GM21825 (cell line): Measurements from ENCODE around the gene PRR3.
A peak's percentile ranks its signal among the peaks of the same experiment; 100 is the strongest.
"Not testable (repeated sequence)": the region's sequence is repeated elsewhere in the genome, so short reads cannot be mapped to it uniquely, and the experiment has no call there.

ENCODE experiments used
- ATAC-seq: cut with Tn5 transposase; IDR thresholded peaks from one replicate; pipeline ENCODE4 v1.9.1; 2021; ENCODE audit warnings: mild to moderate bottlenecking, moderate library complexity; ENCODE audit not compliant: unreplicated experiment

PRR3 gene

DNA sequence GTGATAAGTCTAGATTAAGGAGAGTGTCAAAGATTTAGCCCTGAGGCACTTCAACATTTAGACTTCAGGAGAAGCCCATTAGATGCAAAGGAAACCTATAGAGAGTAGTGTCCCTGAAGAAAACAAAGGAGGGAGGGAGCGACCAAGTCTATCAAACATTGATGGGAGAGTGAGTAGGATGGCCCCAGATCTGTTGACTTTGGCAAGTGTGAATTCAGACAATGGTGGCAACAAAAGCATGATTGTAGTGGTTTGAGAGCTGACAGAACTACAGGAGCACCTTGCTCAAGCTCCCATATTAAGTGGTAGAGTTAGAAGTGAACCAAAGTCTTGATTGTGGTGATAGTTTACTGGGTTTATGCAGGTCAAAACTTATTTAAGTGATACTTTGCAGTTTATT is 13.2 kb downstream of the PRR3 start:
- no peak for ATAC-seq

DNA sequence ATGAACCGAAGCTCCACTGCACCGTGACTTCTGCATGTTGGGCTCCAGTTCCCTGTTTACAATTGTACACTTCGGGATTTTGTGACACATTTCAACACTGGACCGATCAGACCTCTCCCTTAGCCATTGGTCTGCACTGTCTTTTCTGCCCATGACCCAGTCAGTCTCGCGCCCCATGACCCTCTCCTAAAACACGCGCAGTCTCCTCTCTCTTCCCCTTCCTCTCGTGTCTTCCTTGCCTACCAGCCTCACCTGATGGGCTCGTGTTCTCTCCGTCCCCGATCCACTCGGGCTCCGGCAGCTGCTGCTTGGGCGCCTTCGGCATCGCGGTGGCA is 13.6 kb downstream of the PRR3 start:
- ATAC-seq: peak; percentile 17

DNA sequence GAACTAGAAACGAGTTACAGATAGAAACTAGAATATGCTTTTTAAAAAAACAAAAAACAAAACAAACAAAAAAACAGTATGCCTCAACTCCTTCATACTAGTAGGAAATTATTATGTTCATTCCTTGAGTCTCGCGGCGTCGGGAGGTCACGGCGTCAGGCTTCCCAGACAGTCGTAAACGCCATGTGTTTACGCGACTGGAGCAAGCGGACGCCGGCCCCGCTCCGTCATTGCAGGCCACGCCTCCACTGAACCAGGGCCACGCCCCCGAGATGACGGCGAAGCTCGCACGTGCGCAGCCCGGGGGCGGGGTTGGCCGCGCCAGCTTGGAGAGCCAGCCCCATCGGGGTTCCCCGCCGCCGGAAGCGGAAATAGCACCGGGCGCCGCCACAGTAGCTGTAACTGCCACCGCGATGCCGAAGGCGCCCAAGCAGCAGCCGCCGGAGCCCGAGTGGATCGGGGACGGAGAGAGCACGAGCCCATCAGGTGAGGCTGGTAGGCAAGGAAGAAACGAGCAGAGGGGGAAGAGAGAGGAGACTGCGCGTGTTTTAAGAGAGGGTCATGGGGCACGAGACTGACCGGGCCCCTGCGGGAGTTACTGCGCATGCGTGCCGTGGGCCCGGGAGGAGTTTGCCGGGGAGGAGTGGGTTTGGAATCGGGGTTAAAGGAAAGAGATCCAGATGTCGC is 14.1 kb downstream of the PRR3 start, which contains the start of gene ABCF1:
TSS of gene ABCF1 (plus strand) at position 368 of the 687 bp plus-strand sequence. CDS start at position 414, 46 bp downstream.
- peak; percentile 96 for ATAC-seq

DNA sequence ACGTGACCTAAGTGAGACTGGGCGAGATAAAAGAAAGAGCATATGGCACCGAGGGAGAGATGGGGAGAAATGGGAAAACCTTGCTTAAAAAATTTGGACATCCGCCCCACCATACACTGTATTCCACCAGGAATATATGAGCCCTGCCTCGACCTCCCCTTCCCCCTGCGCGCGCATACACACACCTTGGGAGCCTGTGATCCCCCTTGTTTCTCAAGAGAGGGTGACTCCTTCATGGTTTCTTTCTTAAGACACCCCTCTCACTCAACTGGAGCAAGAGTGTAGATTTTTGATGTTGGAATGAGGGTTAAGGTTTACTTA is 14.6 kb downstream of the PRR3 start:
- ATAC-seq: no peak

DNA sequence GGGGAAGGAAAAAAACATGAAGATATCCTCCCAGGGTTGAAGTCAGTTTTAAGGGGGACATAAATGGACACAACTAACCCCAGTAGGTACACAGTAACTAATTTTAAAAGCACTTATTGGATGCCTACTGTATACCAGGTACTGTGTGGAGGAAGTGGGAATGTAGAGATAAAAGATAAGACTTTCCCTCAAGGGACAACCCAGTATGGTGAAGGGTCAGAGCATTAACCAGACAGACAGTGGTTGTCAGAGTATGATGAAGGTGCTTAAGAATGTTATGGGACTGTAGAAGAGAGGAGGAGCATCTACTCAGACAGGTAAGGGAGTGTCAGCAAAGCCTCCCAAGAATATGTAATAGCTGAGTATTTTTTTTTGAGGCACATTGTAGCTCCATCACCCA is 15.1 kb downstream of the PRR3 start:
- no peak for ATAC-seq

DNA sequence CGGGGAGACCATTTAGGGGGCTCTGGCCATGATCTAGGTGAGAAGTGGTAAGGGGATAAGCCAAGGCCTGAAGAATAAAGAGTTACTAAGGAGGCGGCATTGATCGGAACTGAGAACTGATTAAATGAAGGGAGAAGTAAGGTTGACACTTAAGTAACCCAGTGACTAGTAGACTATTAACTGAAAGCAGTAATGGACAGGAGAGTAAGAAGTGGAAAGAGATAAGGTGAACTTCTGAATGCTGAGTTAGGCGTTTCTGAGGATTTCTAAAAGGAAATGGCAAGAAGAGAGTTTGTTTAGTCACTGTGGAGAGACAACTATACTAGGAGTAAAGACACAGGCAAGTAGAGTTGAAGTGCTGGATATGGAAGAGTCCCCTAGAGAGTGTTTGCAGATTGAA is 16.0 kb downstream of the PRR3 start:
- no peak for ATAC-seq

DNA sequence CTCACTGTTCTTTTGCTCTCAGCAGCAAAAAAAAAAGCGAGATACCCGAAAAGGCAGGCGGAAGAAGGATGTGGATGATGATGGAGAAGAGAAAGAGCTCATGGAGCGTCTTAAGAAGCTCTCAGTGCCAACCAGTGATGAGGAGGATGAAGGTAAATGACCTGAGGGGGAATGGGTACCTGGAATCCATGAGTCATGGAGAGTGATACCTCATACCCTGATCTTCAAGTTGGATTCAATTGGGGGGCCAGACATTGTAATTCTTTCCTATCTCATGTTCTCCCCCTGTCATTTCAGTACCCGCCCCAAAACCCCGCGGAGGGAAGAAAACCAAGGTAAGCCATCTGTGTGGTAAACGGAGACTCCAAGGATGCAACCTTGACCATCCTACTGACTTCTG is 21.0 kb downstream of the PRR3 start:
- ATAC-seq: no peak

DNA sequence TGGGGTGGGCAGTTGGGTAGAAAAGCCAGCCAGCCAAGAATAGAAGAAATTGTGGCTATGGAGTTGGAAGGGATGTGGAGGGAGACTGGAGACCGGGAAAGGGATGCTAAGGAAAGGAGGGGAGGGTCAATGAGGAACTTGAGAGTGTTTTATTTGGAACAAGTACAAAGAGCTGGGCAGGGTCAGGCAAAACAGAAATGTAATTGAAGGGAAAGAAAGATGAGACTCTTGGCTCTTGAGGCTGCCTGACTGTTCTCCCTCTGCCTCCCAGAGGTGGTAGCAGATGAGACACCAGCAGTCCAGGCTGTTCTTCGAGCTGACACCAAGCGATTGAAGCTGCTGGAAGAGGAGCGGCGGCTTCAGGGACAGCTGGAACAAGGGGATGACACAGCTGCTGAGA is 26.8 kb downstream of the PRR3 start:
- no peak for ATAC-seq

DNA sequence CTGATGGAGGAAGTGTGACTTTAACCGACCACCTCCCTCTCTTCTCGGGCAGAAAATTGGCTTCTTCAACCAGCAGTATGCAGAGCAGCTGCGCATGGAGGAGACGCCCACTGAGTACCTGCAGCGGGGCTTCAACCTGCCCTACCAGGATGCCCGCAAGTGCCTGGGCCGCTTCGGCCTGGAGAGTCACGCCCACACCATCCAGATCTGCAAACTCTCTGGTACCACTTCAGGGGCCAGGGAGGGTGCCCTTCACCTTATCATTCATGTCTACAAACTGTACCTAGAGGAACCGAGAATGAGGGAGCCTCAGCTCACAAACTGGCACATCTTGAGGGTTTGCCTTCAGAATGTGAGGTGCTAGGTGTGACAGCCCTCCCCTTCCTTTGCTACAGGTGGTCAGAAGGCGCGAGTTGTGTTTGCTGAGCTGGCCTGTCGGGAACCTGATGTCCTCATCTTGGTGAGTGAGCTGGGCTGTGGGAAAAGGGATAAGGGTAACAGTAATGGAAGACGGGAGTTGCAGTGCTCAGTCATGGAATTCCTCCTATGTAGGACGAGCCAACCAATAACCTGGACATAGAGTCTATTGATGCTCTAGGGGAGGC is 32.8 kb downstream of the PRR3 start:
- ATAC-seq: no peak

DNA sequence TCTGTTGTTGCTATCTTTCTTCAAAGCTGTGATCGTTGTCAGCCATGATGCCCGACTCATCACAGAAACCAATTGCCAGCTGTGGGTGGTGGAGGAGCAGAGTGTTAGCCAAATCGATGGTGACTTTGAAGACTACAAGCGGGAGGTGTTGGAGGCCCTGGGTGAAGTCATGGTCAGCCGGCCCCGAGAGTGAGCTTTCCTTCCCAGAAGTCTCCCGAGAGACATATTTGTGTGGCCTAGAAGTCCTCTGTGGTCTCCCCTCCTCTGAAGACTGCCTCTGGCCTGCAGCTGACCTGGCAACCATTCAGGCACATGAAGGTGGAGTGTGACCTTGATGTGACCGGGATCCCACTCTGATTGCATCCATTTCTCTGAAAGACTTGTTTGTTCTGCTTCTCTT is 33.4 kb downstream of the PRR3 start:
- ATAC-seq: no peak

DNA sequence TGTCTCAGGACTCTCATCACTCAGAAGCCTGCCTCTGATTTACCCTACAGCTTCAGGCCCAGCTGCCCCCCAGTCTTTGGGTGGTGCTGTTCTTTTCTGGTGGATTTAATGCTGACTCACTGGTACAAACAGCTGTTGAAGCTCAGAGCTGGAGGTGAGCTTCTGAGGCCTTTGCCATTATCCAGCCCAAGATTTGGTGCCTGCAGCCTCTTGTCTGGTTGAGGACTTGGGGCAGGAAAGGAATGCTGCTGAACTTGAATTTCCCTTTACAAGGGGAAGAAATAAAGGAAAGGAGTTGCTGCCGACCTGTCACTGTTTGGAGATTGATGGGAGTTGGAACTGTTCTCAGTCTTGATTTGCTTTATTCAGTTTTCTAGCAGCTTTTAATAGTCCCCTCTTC is 33.9 kb downstream of the PRR3 start:
- ATAC-seq: no peak

DNA sequence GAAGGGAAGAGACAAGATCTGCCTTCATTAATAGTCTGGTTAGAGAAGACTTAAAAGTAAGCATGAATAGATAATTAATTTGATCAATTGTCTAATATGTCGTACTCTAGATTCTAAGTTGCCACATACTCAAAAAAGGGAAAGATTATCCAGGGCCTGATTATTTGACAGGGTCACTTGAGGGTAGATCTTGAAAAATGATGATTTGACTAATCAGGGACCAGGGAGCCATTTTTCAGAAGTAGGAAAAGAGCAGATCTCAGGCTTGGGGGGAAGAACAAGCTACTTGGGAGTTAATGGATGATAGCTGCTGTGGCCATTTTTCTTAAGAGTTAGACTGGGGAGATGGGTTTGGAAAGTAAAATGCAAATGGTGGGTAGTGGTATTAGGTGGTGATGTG is 35.2 kb downstream of the PRR3 start:
- no peak for ATAC-seq

DNA sequence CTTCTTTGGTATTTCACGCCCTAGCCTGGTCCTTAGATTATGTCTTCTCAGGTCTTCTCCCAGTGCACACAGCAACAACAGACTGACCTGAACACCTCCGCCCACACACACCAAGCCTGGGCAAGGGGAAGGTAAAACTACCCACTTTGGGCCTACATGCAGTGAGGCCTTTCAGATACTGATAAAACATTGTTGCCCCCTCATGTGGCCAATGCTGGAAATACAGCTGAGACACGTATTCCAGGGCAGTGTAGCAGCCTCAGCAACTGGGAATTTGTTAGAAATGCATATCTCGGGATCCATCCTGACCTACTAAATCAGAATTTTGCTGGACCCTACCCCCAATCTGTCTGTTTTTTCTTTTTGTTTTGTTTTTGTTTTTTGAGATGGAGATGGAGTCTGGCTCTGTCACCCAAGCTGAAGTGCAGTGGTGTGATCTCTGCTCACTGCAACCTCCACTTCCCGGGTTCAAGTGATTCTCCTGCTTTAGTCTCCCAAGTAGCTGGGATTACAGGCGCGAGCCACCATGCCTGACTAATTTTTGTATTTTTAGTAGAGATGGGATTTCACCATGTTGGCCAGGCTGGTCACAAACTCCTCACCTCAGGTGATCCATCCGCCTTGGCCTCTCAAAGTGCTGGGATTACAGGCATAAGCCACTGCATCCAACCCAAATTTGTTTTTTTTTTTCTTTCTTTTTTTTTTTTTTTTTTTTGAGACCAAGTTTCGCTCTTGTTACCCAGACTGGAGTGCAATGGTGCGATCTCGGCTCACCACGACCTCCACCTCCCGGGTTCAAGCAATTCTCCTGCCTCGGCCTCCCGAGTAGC is 40.4 kb downstream of the PRR3 start:
- not testable (repeated sequence) for ATAC-seq

DNA sequence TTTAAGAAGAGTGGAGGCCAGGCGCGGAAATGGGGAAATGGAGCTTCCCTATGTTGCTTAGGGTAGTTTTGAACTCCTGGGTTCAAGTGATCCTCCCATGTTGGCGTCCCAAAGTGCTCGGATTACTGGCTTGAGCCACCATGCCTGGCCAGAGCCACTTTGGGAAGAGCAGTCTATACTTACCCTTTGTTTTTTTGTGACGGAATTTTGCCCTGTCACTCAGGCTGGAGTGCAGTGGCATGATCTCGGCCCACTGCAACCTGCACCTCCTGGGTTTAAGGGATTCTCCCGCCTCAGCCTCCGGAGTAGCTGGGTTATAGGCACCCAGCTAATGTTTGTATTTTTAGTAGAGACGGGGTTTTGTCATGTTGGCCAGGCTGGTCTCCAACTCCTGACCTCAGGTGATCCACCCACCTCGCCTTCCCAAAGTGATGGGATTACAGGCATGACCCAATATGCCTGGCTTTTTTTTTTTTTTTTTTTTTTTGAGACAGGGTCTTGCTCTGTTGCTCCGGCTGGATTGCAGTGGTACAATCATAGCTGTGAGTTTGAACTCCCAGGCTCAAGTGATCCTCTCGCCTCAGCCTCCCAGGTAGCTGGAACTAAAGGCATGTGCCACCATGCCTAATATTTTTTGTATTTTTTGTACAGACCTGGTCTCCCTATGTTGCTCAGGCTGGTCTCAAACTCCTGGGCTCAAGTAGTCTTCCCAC is 42.0 kb downstream of the PRR3 start:
- ATAC-seq: no peak

DNA sequence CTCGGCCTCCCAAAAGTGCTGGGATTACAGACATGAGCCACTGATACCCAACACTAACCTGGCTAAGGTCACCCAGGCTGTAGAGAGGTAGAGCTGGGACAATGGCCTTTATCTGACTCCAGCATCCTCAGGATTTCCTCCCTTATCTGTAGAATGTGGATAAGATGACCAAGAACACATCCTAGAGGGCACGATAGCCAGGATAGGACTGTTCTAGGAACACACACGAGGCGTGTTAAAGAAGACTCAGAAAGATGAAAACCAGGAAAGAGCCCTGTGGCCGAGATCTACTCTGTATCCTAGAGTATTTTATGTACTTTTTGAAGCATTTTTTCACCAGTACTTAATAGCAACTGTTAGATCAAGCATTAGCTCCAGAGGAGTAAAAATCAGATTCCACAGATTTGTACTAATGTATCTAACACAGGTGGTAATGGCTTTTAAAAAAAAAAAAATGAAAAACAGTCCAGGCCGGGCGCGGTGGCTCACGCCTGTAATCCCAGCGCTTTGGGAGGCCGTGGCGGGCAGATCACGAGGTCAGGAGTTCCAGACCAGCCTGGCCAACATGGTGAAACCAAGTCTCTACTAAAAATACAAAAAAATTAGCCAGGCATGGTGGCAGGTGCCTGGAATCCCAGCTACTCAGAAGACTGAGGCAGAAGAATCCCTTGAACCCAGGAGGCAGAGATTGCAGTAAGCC is 42.7 kb downstream of the PRR3 start:
- no peak for ATAC-seq

DNA sequence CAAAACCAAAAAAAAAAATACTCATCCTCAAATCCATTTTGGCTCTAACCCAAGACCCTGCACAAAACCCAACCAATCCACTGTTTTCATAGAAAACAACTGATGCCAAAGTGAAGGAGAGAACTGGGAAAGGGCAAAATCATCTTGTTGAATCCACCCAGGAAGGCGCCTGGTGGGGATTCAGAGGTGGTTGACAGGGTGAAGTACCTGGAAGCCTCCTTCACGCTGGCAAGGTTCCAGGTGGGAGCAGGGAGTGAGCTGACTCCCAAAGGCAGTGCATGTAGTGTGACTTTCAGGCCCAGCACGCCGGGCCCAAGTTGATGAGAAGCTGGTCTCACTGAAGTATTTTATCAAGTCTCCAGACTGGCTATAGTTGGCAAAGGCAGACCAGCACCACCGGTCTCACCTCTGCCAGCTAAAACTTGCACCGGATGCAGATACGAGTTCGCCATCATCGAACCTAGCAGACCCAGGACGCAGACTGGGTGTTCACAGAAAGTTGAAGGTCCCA is 43.4 kb downstream of the PRR3 start:
- ATAC-seq: no peak

DNA sequence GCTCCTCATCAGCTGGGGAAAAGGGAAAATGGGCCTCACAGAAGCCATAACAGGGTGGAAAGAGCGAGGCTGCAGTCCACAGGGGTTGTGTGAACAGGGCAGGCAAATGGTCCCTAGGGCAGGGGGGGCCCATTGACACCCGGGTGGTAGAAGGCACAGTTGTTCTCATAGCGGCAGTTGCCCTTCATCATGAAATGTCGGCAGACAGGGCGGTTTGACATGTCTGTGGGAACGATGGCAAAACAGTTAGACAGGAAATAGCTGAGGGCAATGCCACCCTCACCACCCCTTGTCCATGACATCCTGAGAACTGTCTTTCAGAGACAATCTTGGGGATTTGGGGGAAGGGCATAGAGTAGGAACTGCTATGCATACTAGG is 44.3 kb downstream of the PRR3 start:
- ATAC-seq: no peak

DNA sequence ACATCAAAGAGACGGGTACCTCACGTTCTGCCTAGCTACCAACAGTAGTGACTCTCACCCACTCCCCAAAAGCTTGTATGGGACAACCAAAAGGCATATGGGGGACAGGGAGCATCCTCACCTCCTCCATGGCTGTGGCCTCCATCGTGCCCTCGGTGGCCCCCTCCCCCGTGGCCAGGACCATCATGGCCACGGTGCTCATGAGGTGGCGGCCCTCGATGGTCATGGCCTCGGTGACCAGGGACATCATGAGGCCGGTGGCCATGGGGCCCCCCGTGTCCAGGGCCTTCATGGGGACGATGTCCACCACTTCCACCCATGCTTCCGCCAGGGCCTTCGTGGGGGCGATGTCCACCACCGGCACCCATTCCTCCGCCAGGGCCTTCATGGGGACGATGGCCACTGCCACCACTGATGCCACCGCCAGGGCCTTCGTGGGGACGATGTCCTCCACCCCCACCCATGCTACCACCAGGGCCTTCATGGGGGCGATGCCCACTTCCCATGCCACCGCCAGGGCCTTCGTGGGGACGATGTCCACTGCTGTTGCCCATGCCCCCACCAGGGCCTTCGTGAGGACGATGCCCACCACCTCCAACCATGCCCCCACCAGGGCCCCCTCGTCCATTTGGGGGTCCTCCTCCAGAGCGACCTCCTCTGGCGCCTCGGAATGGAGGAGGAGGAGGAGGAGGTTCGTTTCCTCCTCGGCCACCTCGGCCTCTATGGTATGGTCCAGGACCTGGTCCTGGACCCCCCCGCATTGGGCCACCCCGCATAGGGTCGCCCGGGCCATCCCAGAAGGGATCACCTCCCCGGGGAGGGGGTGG is 44.9 kb downstream of the PRR3 start:
- no peak for ATAC-seq

DNA sequence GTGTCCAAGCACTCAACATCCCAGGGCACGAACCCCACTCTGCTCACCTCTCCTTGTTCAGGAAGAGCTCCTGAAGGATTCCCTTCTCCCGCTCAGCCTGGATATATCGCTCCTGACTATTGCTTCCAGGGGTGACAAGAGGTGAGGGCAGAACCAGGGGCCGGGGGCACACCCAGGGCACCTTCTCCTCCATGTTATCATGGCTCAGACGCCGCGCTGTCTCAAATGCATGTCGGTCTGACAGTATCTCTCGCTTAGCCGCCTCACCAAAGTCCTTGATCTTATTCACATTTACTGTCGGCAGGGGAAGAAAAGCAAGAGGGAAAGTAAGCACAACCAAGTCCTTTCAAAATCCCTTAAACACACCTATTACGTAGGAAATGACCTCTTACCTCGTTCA is 46.9 kb downstream of the PRR3 start:
- no peak for ATAC-seq

DNA sequence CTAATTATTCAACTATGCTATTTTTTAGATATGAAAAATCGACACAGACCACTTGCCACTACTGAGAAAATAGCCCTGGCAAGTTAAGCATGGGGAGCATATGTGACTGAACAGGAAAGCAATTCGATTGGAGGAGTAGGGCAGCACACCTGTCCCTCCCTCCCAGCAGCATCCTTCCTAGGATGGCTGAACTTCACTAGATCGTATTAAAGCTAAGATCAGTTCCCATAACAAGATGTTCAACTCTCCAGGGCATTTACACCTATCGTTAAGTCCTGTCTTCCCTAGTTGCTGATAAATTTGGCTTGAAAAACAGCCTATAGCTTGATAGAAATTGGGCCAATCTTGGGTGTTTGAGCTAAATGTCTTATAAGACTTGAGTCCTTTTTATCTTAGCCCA is 53.0 kb downstream of the PRR3 start:
- ATAC-seq: no peak
